Measurements from ENCODE around the gene TMEM43.

TMEM43 gene

GRCh38 chr3:14179795-14180194 lies 54.9 kb downstream of the TMEM43 start:
- no peak for DNase-seq

- no peak for DNase-seq
These were observed 56.4 kb downstream of the TMEM43 start for GRCh38 chr3:14181253-14181652.

- no peak for DNase-seq
These were observed 58.2 kb downstream of the TMEM43 start for GRCh38 chr3:14183015-14183577.

DNA sequence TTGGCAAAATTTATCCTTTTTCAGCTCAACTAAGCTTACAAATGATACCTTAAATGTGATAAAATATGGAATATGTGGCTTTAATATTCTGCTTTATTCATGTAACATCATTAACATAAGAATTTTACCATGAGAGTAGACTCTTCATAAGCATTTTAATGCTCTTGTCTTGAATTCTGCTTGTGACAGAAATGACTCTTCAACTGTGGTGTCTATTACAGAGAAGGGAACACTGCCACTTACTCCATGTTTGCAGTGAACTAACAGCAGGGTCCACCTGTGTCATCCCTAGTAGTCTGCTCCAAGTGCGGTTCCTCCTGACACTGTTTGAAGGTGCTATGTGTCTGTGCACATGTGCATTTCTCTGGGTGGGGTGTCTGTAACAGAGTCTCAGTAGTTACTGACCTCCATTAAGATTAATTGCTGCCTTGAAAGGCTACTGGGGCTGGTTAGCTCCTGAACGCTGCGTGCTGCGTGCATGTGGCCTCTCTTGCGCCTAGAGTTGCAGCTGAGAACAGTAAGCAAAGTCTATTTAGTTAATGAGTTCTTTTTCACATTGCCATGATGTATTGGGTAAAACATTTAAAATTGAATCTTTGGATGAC lies 62.1 kb downstream of the TMEM43 start:
- DNase-seq: no peak

- no peak for DNase-seq
These were observed 63.3 kb downstream of the TMEM43 start for GRCh38 chr3:14188041-14188754.

Measured in midbrain (tissue), 1 donor.